GM18861 (cell line): ENCODE measurements around the gene PSMB5.

Source experiments
- ATAC-seq: cut with Tn5 transposase; IDR thresholded peaks from one replicate; pipeline ENCODE4 v1.9.1; 2021; ENCODE audit not compliant: unreplicated experiment

PSMB5 gene

GRCh38 chr14:23045419-23046357 is 11.0 kb upstream of the PSMB5 start:
- ATAC-seq: no peak

GRCh38 chr14:23044840-23045239 is 10.1 kb upstream of the PSMB5 start:
- no peak for ATAC-seq

DNA sequence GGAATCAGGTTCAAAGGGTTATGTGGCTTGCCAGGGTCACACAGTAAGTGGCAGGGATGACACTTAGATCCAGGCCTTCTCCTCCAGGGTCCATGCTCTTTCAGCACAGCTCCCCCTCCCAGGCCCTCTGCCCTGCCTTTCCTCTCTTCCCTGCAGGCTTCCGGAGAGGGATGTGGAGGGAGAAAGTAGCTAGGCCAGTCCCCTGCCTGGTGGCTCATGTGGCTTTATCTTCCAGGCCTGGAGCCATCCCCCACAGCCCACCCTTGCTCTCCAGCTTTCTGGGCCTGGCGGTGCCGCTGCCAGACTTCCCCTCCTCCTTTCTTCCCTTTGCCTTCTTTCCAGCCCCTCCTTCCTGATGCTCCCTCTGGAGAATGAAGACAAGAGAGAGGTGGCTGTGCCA is 9.1 kb upstream of the PSMB5 start:
- no peak for ATAC-seq

- ATAC-seq: no peak
Observed at GRCh38 chr14:23043145-23043544, 8.4 kb upstream of the PSMB5 start.

DNA sequence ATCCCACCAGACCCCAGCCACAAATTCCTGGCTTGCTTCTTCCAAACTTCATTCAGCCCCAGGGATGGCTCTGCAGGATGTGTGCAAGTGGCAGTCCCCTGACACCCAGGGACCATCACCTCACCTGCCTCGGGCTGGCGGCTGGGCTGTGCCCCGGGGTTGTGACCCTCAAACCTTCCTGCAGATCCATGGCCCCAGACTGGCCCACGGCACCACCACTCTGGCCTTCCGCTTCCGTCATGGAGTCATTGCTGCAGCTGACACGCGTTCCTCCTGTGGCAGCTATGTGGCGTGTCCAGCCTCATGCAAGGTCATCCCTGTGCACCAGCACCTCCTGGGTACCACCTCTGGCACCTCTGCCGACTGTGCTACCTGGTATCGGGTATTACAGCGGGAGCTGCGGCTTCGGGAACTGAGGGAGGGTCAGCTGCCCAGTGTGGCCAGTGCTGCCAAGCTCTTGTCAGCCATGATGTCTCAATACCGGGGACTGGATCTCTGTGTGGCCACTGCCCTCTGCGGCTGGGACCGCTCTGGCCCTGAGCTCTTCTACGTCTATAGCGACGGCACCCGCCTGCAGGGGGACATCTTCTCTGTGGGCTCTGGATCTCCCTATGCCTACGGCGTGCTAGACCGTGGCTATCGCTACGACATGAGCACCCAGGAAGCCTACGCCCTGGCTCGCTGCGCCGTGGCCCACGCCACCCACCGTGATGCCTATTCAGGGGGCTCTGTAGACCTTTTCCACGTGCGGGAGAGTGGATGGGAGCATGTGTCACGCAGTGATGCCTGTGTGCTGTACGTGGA is 7.7 kb upstream of the PSMB5 start, which contains the start of gene PSMB11:
Gene PSMB11, plus strand, starts transcription at position 51 of the 804 bp plus-strand sequence. Its CDS starts 14 bp downstream, at position 65.
- ATAC-seq: no peak

DNA sequence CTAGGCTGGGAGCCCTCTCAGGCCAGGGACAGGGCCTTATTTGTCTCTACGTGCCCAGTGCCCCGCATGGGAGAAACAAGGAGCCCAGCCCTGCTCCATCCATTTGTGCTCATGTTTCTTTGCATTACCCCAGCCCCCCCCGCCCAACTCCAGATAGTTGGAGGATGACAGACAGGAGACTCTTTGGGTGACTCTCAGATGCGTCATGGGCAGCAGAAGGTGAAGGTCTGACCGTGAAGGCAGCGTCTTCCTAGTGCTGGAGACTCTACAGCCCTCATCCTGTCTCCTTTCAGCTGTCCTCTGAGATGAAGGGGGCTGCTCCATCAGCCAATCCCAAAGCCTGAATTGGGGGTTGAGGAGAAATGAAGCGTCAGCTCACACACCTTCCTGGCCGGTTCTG is 7.0 kb upstream of the PSMB5 start:
- no peak for ATAC-seq

DNA sequence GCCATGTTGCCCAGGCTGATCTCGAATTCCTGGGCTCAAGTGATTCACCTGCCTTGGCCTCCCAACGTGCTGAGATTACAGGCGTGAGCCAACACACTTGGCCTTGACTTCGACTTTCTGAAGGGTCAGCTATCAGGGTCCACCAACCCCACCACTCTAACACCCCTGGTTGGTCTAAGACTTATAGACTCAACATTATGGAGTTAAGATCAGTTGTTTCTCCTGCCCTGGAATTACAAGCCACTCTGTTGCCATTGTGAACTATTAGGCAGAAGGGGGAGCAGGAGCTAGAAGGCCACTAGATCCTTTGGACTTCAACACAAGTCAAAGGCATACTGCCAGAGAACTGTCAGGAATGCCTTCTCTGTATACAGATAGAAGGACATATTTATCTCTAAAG is 5.4 kb upstream of the PSMB5 start:
- ATAC-seq: no peak

GRCh38 chr14:23035303-23036144 is 824 bp upstream of the PSMB5 start:
- no peak for ATAC-seq

DNA sequence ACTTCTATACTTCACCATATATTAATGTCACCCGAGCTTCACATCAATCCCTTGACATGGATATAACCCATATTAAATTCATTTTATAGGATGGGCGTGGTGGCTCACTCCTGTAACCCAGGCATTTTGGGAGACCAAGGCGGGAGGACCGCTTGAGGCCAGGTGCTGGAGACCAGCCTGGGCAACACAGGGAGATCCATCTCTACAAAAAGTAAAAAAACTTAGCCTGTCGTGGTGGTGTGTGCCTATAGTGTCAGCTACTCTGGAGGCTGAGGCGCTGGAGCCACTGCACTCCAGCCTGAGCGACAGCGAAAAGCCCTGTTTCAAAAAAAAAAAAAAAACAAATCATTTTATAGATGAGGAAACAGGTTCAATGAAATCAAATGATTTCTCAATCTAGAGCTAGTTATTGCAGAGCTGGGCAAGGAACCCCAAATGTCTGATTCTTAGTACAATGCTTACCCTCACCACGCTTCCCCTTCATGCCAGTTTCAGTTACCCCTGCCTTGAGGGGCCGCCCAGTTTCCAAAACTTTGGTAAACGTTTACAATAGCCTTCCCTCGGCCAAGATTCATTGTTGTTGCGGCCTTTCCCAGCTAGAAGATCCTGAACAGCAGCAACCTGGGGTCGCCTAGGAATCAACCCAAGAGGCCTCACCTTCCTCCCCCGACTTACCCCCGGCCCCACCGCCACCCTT is 751 bp downstream of the PSMB5 start:
- no peak for ATAC-seq

- no peak for ATAC-seq
Observed at GRCh38 chr14:23033251-23033727, 1.4 kb downstream of the PSMB5 start.

GRCh38 chr14:23030936-23031335 is 3.8 kb downstream of the PSMB5 start:
- ATAC-seq: no peak

- no peak for ATAC-seq
Observed at GRCh38 chr14:23028799-23029198, 5.9 kb downstream of the PSMB5 start.

DNA sequence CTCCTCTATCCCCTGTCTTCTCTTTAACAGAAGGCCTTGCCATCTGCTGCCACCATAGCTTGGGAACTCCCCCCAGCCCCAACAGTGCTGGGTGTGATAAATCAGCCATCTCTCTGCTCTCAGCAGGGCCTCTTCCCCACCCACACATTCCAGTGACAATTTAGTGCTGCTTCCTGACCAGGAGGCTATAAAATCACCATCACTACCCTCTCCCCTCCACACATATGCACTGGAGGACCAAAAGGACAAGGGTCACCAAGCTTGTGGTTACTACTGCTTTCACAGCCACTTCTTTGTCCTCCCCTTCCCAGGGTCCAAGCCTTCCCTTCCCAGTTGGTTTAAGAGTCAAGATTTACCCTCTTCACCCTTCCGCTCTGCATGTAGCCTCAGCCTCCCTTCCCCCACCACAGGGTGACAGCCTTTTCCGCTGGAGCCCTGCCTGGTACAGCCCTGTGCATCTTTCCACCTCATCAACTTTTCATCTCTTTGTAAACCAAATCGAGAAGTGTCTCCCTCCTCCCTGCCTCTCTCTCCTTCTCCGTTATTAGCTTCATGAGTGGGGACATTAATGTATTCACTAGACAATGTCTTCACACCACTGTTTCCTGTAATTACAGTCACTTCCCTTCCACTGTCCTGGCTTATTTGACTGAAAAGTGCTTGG is 9.4 kb downstream of the PSMB5 start:
- no peak for ATAC-seq

DNA sequence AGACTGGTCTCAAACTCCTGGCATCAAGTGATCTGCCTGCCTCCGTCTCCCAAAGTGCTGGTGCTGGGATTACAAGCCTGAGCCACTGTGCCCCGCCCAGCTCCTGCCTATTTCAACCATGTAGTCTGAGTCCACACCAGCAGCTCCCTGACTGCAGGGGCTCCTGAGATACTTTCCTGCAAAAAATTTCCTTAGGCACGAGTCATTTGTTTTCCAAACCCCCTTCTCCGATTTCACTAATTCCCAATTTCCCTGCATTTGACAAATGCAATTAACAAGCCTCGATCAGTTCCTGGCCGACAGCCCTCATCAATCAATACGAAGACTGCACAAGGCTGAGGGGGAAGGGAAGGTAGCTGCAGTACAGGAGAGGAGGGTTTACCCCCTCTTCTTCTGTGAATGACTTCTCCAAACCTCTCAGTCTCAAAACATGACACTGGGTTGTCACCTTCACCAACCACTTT is 10.1 kb downstream of the PSMB5 start:
- ATAC-seq: no peak

GRCh38 chr14:23023795-23024152 is 10.9 kb downstream of the PSMB5 start:
- no peak for ATAC-seq

GRCh38 chr14:23023022-23023794 is 11.5 kb downstream of the PSMB5 start:
- ATAC-seq: no peak

DNA sequence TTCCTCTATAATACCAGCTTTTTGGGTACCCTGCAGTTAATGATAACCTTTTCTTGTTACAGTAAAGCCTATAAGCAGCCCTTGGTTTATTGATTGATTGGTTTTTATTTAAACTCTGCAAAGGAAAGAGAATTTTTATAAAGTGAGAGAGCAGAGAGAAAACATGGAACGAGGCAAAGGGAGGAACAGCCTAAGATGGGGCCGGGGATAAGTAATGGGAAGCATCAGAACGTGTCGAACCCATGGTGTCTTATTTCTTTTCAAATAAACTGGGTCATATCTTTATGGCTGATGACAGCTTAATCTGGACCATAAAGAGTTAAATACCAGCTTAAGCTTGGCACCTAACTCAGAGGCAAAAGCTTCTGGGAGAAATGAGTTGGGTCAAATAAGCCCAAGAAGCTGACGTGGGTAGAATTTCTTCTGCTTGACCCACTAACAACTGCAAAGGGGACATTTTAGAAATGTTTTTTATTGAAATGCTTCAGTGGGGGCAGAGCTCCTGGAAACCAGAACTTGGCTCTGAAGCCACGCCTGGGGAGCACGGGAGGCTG is 12.7 kb downstream of the PSMB5 start:
- ATAC-seq: no peak

GRCh38 chr14:23021434-23021833 is 13.3 kb downstream of the PSMB5 start:
- ATAC-seq: no peak
